Measurements from ENCODE around the gene SFT2D3.

GRCh38 chr2:127670055-127670956 lies 31.0 kb upstream of the SFT2D3 start:
- no peak for TF ChIP-seq CTCF (IDR thresholded peaks at IDR 0.05)
- no peak for TF ChIP-seq POLR2A (IDR thresholded peaks at IDR 0.05)

All from ovary (tissue), 3 donors.